ENCODE results near the gene CREG1. TPM values are rescaled to one million over a fixed set of nuclear protein-coding genes. Genes with fewer than 3 reads are reported as not detected.

Gene CREG1
- polyA plus RNA-seq, 1 donor from 2014 or later: 62.9 TPM

GRCh38 chr1:167518331-167518700 is 35.2 kb downstream of the CREG1 start, which contains the start of gene CD247:
Gene CD247 (minus strand): TSS chr1:167518529. CDS start chr1:167518465, 64 bp downstream.
- no peak within 1 kb of the TSS for H3K4me3 ChIP-seq (ENCODE audit: low read length)
- H3K79me2 ChIP-seq (replicated peaks; ENCODE audit: insufficient read depth, low read length): no peaks in the 10 kb centered on the region
- H4K20me1 ChIP-seq (ENCODE audit: insufficient read depth): no peaks in the 10 kb centered on the region
- no peaks in the 10 kb centered on the region for H3K36me3 ChIP-seq (ENCODE audit: insufficient read depth, low read length)
- no peaks in the 10 kb centered on the region for H3K9me2 ChIP-seq (ENCODE audit: insufficient read depth, low read length)
- H3K27me3 ChIP-seq (ENCODE audit: insufficient read depth, low read depth, low read length): no peaks in the 10 kb centered on the region
- H2AFZ ChIP-seq (ENCODE audit: low read depth, low read length): no peak within 1 kb of the TSS
- TF ChIP-seq, protein P1, sequence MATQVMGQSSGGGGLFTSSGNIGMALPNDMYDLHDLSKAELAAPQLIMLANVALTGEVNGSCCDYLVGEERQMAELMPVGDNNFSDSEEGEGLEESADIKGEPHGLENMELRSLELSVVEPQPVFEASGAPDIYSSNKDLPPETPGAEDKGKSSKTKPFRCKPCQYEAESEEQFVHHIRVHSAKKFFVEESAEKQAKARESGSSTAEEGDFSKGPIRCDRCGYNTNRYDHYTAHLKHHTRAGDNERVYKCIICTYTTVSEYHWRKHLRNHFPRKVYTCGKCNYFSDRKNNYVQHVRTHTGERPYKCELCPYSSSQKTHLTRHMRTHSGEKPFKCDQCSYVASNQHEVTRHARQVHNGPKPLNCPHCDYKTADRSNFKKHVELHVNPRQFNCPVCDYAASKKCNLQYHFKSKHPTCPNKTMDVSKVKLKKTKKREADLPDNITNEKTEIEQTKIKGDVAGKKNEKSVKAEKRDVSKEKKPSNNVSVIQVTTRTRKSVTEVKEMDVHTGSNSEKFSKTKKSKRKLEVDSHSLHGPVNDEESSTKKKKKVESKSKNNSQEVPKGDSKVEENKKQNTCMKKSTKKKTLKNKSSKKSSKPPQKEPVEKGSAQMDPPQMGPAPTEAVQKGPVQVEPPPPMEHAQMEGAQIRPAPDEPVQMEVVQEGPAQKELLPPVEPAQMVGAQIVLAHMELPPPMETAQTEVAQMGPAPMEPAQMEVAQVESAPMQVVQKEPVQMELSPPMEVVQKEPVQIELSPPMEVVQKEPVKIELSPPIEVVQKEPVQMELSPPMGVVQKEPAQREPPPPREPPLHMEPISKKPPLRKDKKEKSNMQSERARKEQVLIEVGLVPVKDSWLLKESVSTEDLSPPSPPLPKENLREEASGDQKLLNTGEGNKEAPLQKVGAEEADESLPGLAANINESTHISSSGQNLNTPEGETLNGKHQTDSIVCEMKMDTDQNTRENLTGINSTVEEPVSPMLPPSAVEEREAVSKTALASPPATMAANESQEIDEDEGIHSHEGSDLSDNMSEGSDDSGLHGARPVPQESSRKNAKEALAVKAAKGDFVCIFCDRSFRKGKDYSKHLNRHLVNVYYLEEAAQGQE (IDR thresholded peaks at IDR 0.05; ENCODE audit: borderline replicate concordance): no peak
- TF ChIP-seq MXI1 (conservative IDR thresholded peaks at IDR 0.05; ENCODE audit: poor library complexity, severe bottlenecking): no peak
- no peak for TF ChIP-seq TAF1 (IDR thresholded peaks at IDR 0.05; ENCODE audit: low read depth)
- no peak for TF ChIP-seq CTCF (IDR thresholded peaks at IDR 0.05; ENCODE audit: poor library complexity, severe bottlenecking)
- no peak within 1 kb of the TSS for H3K27ac ChIP-seq (ENCODE audit: low read length)
- no peaks in the 10 kb centered on the region for H3K9me3 ChIP-seq (ENCODE audit: low read length)
- no peak within 1 kb of the TSS for H3K4me2 ChIP-seq (ENCODE audit: low read length)
- no peaks in the 10 kb centered on the region for H3F3A ChIP-seq (ENCODE audit: insufficient read depth, low read length, poor library complexity, severe bottlenecking)
- H3K9ac ChIP-seq (ENCODE audit: low read length): no peak within 1 kb of the TSS

- H3K27ac ChIP-seq (ENCODE audit: low read length): no peak overlapping the region
- H3K9me3 ChIP-seq (ENCODE audit: low read length): no peaks in the 10 kb centered on the region
Measured at GRCh38 chr1:167517535-167518330, 35.8 kb downstream of the CREG1 start.

DNA sequence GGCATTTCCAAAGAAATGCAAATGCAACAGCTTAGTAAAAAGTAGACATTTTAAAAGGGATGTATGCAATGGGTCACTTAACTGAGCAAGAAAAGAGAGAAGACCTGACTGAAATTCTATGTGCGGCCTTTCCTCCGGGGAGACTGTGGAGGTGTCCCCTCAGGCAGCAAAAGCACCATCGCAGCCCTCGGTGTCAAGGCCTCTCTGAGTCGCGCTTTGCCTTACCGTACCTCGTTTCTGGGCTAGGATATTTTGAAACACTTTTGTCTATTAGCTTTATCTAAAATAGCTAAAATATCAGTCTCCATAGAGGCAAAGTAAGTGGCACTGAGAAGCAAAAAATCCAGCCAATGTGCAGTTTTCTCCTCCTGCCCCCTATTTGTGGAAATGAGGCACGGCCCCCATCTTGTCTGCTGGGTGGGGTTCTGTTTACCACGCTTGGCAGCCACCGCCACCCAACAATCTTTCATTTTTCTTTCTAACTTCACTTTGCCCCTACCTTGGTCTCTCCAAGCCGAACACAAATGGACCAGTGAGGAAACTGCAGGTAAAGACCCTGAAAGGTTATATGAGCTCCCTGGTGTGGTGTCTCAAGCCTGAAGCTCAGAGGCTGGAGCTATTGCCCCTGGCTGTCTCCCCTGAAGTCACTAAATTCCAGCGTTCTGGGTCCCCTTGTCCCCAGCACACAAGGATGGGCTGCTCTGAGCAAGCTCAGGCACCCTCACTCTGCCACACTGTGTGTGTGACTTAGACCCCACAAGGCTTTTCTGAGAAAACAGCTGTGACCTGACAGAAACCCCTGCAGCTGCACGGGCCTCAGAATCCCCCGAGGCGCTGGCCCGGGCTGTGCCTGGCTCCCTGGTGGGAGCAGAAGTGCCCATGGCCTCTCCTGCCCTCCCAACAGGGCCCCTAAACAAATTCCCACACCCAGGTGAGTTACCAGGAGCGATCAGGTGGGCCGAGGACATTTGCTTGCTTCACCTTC is 36.9 kb downstream of the CREG1 start:
- Histone ChIP-seq H3F3A (ENCODE audit: insufficient read depth, low read length, poor library complexity, severe bottlenecking) (no peaks in the 10 kb centered on the region), H3K9ac (ENCODE audit: low read length) (no peak overlapping the region), H3K9me3 (ENCODE audit: low read length) (no peaks in the 10 kb centered on the region), H3K9me2 (ENCODE audit: insufficient read depth, low read length) (no peaks in the 10 kb centered on the region), H3K79me2 (replicated peaks; ENCODE audit: insufficient read depth, low read length) (no peaks in the 10 kb centered on the region), H3K27me3 (ENCODE audit: insufficient read depth, low read depth, low read length) (no peaks in the 10 kb centered on the region), H4K20me1 (ENCODE audit: insufficient read depth) (no peaks in the 10 kb centered on the region), H3K4me3 (ENCODE audit: low read length) (no peak overlapping the region), H3K27ac (ENCODE audit: low read length) (no peak overlapping the region), H2AFZ (ENCODE audit: low read depth, low read length) (no peak overlapping the region), H3K4me2 (ENCODE audit: low read length) (no peak overlapping the region), H3K36me3 (ENCODE audit: insufficient read depth, low read length) (no peaks in the 10 kb centered on the region)
- no peak for TF ChIP-seq RAD21 (conservative IDR thresholded peaks at IDR 0.05)
- no peak for TF ChIP-seq SMC3 (conservative IDR thresholded peaks at IDR 0.05; ENCODE audit: poor library complexity)
- TF ChIP-seq, protein P1 (IDR thresholded peaks at IDR 0.05; ENCODE audit: borderline replicate concordance): no peak
- TF ChIP-seq TAF1 (IDR thresholded peaks at IDR 0.05; ENCODE audit: low read depth): no peak
- TF ChIP-seq CTCF (IDR thresholded peaks at IDR 0.05; ENCODE audit: poor library complexity, severe bottlenecking): no peak

More at GRCh38 chr1:167517535-167518330, 35.8 kb downstream of the CREG1 start:
- Histone ChIP-seq H3K4me2 (ENCODE audit: low read length) (no peak overlapping the region), H3K9ac (ENCODE audit: low read length) (no peak overlapping the region), H3K9me2 (ENCODE audit: insufficient read depth, low read length) (no peaks in the 10 kb centered on the region), H3K4me3 (ENCODE audit: low read length) (no peak overlapping the region), H3K79me2 (replicated peaks; ENCODE audit: insufficient read depth, low read length) (no peaks in the 10 kb centered on the region), H3F3A (ENCODE audit: insufficient read depth, low read length, poor library complexity, severe bottlenecking) (no peaks in the 10 kb centered on the region), H3K27me3 (ENCODE audit: insufficient read depth, low read depth, low read length) (no peaks in the 10 kb centered on the region), H2AFZ (ENCODE audit: low read depth, low read length) (no peak overlapping the region), H3K36me3 (ENCODE audit: insufficient read depth, low read length) (no peaks in the 10 kb centered on the region), H4K20me1 (ENCODE audit: insufficient read depth) (no peaks in the 10 kb centered on the region)
- TF ChIP-seq POLR2AphosphoS5 (IDR thresholded peaks at IDR 0.05) (no peak), MXI1 (conservative IDR thresholded peaks at IDR 0.05; ENCODE audit: poor library complexity, severe bottlenecking) (no peak)
